ENCODE data around the gene HELZ.

- TF ChIP-seq EZH2 (IDR thresholded peaks at IDR 0.05) (no peak), POLR2A (IDR thresholded peaks at IDR 0.05; ENCODE audit: borderline replicate concordance, extremely low read depth, insufficient read depth, insufficient read length) (no peak), ZFX (IDR thresholded peaks at IDR 0.05) (no peak), CTCF (IDR thresholded peaks at IDR 0.05 in 2 of 3, conservative IDR thresholded peaks at IDR 0.05 in 1 of 3; ENCODE audit: borderline replicate concordance in 1 of 3, insufficient read depth in 1 of 3, low read depth in 2 of 3, low read length in 2 of 3) (no peak), JUND (IDR thresholded peaks at IDR 0.05) (no peak), RAD21 (IDR thresholded peaks at IDR 0.05; ENCODE audit: low read depth) (no peak), ZBTB33 (IDR thresholded peaks at IDR 0.05; ENCODE audit: extremely low read depth, insufficient replicate concordance, low read length) (no peak), POLR2AphosphoS5 (IDR thresholded peaks at IDR 0.05; ENCODE audit: low read depth, low read length) (no peak)
Measured at GRCh38 chr17:67111808-67112207, 133.2 kb downstream of the HELZ start.
